GM08714 (cell line): Measurements from ENCODE around the gene VAV2.
"Not testable (repeated sequence)": the region's sequence is repeated elsewhere in the genome, so short reads cannot be mapped to it uniquely, and the experiment has no call there.

Experiments used
- H3K4me3 ChIP-seq: fragments of 200-500 bp; sonication (Bioruptor generic); 2 replicates; pipeline ENCODE4 v1.5.1; 2014; ENCODE audit warnings: mild to moderate bottlenecking, low read length, inconsistent platforms
- ZNF274 ChIP-seq: IDR thresholded peaks from 2 replicates; pipeline ENCODE4 v1.6.1; 2012; ENCODE audit warnings: mild to moderate bottlenecking, low read depth, low read length

Gene VAV2

DNA sequence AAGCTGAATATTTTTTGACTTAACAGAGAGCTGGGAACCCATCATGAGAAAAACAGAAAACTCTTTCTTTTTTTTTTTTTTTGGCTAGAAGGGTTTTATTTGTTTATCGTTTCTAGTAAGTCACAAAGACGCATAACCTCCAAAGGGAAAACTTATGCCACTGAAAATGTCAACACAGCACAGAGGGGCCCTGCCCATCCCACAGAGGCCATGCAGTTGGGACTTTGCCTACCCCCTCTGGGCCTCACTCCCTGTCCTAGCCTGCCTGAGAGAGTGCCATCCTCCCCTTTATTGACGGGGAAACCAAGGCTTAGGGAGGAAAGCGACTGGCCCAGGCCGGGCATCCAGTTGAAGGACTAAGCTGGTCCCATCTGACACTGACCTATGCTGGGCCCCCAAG lies 74.7 kb downstream of the VAV2 start:
- no peak for TF ChIP-seq ZNF274
- H3K4me3 ChIP-seq = no peak overlapping the region

DNA sequence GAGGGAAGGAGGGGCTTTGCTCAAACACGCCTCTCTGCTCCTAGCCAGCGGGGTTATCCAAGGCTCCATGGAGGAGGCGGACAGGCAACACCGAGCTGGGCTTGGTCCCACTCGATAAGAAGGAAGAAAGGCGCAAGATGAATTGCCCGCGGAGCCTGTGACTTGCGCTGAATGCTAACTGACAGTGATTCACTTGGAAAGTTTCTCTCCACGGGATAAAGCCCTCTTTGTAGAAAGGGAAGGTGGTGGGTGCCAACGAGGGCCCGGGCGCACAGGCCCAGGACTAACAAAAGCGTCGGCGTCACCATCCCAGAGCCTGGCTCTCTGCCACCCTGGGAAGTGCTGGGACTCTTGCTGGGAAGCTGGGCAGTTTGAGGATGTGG lies 76.0 kb downstream of the VAV2 start:
- H3K4me3 ChIP-seq = no peak overlapping the region
- no peak for TF ChIP-seq ZNF274

GRCh38 chr9:133915534-133916158 lies 76.5 kb downstream of the VAV2 start:
- no peak overlapping the region for H3K4me3 ChIP-seq
- TF ChIP-seq ZNF274 = no peak

DNA sequence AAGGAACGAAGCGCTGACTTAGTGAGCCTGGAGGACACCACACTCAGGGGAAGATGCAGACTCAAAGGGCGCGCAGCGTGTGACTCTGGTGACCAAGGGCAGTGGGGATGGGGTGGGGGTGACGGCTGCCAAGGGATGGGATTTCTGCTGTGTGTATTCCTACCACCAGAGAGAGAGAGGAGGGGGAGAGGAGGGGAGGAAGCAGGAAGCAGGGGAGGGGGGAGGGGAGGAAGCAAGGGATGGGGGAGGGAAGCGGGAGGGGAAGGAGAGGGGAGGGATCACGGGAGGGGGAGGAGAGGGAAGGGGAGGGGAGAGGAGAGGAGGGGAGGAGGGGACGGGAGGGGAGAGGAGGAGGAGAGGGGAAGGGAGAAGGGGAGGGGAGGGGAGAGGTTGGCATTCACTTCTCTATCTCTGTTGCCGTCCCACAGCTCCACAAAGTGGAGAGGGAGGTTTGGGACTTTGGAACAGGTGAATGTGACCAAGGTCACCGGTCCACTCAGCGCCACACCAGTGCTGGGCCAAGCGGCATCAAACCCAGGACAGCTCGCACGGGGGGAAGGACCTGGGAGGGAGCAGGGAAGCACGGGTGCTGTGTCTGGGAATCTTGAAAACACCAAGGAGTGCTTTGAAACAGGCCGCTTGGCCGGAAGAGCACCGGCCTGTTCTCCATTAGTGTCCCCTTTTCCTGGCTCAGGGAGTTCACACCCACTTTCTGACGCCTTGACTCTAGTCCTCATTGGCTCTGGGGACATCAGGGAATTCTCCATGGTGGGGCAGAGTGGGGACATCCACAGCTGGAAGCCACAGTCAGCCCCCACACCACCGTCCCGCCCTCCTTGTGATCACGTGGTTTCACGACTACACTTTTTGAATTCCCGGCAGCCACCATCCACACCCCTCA lies 77.4 kb downstream of the VAV2 start:
- no peak overlapping the region for H3K4me3 ChIP-seq
- no peak for TF ChIP-seq ZNF274

- no peak for TF ChIP-seq ZNF274
- no peak overlapping the region for H3K4me3 ChIP-seq
Measured at GRCh38 chr9:133913571-133914369, 78.4 kb downstream of the VAV2 start.

DNA sequence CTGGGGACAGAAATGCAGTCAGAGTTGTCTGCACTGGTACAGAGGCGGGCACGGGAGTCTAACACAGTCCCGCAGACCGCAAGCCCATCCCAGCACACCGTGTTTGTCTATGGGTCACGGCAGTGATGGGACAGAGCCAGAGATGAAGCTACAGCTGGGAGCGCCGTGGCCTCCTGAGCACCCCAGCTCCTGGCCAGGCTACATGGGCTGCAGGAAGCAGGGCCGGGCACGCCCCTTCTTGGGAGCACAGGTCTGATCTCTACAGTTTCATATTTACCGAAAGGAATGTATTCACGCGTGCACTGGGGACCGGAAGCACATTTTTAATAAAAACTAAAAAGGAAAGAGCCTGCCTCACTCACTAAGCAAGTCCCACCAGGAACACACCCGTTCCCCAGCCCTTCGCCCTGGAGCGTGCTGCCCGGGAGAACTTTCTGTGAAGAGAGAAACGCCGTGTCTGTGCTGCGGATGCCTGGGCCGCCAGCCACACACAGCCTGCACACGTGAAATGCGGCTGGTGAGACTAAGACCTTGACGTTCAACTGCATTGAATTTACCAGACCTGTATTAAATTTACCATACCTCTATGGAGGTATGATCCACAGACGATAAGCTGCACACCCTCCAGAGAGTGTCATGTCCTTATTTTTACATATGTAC lies 81.1 kb downstream of the VAV2 start:
- TF ChIP-seq ZNF274 = no peak
- no peak overlapping the region for H3K4me3 ChIP-seq

- TF ChIP-seq ZNF274 = no peak
- H3K4me3 ChIP-seq = no peak overlapping the region
Measured at GRCh38 chr9:133906932-133907910, 84.9 kb downstream of the VAV2 start.

DNA sequence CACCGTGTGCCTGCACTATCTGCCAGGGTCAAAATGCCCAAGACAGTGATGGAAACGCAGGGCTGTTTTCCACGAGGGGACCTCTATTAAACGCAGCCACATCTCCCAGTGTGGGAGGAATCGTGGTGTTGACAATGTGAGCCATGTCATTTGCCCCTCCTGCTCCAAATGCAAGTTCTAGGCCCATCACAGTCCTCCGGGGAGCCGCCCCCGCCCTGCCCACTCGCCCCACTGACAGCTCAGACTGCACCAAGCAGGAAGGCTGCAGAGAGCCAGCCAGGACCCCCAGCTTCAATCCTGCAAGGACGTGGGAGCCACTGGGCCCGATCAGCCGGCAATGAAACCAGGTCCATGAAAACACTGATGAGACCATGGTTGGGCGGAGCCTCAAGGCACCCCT lies 85.9 kb downstream of the VAV2 start:
- TF ChIP-seq ZNF274 = no peak
- no peak overlapping the region for H3K4me3 ChIP-seq

DNA sequence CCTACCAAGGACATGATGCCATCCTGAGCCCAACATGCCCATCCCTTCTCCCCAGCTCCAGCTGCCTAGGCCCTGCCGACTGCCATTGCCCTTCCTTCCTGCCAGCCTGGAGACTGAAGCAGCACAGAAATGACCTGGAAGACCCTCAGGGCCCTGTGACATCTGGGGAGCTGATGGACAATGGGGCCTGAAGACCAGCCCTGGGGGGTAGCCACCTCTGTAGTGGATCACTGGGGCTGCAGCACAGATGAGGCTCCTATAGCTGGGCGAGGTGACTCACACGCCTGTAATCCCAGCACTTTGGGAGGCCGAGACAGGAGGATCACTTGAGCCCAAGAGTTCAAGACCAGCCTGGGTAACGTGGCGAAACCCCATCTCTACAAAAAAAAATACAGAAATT lies 86.6 kb downstream of the VAV2 start:
- no peak for TF ChIP-seq ZNF274
- no peak overlapping the region for H3K4me3 ChIP-seq

- no peak overlapping the region for H3K4me3 ChIP-seq
- TF ChIP-seq ZNF274 = no peak
Measured at GRCh38 chr9:133904346-133905090, 87.6 kb downstream of the VAV2 start.

- no peak for TF ChIP-seq ZNF274
- no peak overlapping the region; the same call in 1 of the 2 replicates for H3K4me3 ChIP-seq
Measured at GRCh38 chr9:133901184-133901835, 90.8 kb downstream of the VAV2 start.

GRCh38 chr9:133897675-133898074 lies 94.4 kb downstream of the VAV2 start:
- H3K4me3 ChIP-seq = no peak overlapping the region
- TF ChIP-seq ZNF274 = no peak

DNA sequence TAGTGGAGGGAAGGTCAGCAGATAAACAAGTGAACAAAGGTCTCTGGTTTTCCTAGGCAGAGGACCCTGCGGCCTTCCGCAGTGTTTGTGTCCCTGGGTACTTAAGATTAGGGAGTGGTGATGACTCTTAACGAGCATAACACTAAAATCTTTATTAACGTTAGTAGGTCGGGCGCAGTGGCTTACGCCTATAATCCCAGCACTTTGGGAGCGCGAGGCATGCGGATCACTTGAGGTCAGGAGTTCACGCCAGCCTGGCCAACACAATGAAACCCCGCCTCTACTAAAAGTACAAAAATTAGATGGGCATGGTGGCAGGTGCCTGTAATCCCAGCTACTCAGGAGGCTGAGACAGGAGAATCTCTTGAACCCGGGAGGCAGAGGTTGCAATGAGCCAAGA lies 96.1 kb downstream of the VAV2 start:
- H3K4me3 ChIP-seq = not testable (repeated sequence)
